ENCODE data around the gene SPRYD3.

DNA sequence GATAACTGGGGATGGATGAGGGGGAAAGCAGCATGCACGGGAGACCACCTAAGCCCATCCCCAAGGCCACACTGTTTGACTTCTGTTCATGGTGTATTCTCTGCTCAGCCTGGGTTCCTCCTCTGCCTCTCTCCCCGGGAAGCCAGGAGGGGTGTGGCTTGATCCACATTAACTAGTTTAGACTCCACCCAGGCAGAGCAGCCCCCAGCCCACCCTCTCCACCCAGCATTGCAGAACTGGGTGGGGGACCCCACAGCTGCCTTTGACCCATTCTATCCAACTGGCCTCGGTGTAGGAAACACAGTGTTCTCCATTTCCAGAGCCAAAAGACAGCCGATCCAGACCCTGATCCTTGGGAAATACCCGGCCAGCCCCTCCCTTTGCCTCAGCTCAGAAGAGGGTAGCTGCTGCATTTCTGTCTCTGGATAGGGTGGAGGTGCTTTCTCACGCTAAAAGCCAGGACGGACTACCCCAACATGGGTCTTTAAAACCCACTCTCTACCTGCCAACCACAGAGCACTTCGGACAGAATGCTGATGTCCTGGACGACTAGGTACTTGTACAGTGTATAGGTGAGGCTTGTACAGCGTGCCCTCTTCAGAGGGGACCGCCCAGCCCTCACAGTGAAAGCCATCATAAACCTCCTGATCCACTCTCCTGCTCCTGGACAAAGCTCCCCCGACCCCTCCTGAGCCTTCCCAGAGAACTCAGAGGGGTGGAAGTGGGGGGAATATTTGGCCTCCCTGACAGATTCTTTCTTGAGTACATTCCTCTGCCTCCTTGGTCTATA is 9.4 kb downstream of the SPRYD3 start:
- TF ChIP-seq, protein P1, sequence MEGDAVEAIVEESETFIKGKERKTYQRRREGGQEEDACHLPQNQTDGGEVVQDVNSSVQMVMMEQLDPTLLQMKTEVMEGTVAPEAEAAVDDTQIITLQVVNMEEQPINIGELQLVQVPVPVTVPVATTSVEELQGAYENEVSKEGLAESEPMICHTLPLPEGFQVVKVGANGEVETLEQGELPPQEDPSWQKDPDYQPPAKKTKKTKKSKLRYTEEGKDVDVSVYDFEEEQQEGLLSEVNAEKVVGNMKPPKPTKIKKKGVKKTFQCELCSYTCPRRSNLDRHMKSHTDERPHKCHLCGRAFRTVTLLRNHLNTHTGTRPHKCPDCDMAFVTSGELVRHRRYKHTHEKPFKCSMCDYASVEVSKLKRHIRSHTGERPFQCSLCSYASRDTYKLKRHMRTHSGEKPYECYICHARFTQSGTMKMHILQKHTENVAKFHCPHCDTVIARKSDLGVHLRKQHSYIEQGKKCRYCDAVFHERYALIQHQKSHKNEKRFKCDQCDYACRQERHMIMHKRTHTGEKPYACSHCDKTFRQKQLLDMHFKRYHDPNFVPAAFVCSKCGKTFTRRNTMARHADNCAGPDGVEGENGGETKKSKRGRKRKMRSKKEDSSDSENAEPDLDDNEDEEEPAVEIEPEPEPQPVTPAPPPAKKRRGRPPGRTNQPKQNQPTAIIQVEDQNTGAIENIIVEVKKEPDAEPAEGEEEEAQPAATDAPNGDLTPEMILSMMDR (IDR thresholded peaks at IDR 0.05; ENCODE audit: low read length), result no peak
- no peak for TF ChIP-seq EZH2 (IDR thresholded peaks at IDR 0.05; ENCODE audit: borderline replicate concordance, low read length)
